SKM-1 (cell line): Measurements from ENCODE around the gene TSPO2.
"Not testable (repeated sequence)": the region's sequence is repeated elsewhere in the genome, so short reads cannot be mapped to it uniquely, and the experiment has no call there.

ENCODE experiments used
- DNase-seq: peaks from one replicate; lab custom pipeline; 2025; ENCODE audit not compliant: unreplicated experiment; lab: John Stamatoyannopoulos, UW

The TSPO2 gene, protein sequence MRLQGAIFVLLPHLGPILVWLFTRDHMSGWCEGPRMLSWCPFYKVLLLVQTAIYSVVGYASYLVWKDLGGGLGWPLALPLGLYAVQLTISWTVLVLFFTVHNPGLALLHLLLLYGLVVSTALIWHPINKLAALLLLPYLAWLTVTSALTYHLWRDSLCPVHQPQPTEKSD

DNA sequence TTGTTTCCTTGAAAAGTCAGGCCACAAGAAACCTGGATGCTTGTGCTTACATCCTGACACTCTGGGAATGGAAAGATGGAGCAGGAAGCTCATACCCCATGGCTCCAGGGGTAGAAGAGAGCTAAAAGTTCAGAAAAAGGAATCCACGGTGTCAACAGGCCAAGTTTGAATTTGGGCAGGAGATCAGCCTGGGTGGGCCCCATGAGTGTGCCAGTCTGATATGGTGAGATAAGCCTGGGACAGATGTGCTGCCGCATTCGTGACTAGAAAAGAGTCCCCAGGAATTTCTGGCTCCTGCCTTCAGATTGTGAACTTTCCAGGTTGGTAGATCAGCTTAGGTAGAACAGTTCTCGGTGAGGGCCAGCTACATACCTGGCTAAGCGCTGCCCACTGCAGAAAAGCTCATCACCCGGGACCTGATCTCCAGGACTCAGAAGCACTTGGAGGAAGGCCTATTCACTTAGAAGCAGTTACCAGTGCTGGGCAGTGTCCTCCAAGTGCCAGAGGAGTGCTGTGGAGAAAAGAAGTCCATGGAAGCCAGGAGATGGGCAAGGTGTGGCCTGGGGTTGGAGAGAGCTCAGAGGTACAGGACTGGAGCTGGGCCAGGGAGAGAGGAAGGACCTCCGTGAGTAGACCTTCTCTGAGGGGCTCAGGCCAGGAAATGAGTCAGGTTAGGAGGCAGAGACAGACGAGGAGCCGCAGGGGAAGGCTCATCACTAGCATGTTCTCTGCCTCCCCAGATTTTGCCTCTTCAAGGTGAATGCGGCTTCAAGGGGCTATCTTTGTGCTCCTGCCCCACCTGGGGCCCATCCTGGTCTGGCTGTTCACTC is at the start of gene TSPO2:
Gene TSPO2, plus strand, starts transcription at position 242 of the 830 bp plus-strand sequence. Its CDS starts 519 bp downstream, at position 761.
- no peak for DNase-seq

DNA sequence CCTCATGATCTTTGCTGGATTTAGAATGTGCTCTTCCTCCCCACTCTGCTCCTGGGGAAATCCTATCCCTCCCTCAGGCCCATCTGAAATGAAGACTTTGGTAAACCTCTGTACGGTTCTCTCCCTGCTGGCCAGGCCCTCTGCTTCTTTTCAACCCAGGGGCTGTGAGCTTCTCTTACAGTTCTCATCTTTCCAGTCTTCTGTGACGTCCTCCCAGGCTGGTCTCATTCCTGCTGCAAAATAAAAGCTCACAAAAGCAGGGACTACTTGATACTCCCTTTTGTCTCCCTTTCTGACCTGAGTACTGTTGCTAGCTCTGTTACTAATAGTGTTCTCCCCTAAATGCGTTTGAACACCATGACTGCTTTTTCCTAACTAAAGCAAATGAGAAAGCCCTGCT is 49.5 kb upstream of the TSPO2 start:
- DNase-seq, result no peak

DNA sequence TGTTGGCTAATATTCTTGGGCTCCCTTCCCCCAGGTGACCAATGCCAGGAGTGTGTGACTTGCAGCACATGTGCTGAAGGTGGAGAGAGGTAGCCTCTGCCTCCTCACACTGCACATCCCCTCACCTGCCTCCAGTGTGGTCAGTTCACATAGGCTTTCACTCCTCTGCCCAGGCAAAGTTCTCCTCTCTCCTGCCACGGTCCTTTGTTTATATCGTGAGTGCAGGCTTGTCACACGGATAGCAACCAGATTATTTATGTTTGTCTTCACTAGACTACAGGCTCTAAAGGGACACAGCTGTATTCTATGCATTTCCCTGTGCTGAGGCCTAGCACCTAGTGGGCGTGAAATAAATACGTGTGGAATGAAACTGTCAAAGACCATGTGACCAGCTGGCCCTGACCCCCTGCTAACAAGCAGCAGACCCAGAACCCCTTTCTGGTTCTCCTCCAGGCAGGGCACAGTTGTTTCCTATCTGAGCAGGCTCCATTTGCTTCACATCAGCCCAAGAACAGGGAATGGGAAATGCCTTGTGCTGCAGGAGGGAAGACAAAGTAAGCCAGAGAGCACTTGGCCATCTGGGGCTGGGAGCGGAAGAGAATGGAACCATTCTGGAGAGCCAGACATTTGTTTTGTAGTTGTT is 45.6 kb upstream of the TSPO2 start:
- DNase-seq, result no peak

DNA sequence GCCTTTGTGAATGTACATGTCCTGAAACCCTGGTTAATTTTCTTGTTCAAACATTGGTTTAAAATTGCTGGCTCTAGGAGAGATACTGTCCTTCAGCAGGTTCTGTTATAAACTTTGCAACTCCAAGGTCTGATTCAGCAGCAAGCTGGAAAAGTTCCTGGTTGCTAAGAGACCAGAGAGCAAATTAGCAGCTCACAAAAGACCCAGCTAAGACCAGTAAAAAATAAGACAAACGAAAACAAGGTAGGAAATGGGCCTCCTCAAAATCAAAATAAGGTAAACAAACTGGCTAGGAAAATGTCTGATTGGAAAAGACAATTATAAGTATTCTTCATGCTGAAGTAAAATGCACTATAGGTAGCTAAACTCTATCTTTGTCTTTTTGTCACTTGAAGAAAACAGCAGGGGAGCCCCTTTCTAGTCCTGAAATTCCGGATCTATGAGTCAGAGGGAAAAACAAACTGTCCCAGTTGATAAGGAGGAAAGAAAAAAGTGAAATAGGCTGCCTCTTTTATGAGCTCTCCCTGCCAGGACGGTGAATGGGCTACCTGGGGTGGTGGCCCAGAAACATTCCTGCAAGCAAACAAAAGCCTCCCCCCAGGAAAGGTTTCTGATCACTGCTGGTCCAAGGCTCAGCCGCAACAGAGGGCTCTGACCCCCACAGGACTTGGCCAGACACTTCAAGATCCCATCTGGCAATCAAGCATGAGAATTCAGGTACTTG is 44.9 kb upstream of the TSPO2 start:
- no peak for DNase-seq

DNA sequence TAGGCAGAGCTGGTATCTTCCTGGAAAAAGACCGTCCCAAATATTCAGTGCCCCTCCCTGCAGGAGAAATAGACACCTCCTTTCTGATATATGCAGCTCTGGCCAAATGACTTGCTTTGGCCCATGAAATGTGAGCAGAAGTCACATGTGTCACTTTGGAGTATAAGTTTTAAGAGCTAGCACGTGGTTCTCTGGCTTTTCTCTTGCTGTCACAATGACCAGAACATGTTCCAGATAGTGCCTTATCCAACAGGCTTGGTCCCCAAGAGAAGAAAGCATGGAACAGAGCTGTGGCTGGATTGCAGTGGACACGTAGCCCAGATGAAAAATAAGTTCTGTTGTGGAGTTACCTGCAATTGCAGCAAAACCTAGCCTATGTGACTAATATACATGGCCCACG is 43.6 kb upstream of the TSPO2 start:
- DNase-seq, result no peak

DNA sequence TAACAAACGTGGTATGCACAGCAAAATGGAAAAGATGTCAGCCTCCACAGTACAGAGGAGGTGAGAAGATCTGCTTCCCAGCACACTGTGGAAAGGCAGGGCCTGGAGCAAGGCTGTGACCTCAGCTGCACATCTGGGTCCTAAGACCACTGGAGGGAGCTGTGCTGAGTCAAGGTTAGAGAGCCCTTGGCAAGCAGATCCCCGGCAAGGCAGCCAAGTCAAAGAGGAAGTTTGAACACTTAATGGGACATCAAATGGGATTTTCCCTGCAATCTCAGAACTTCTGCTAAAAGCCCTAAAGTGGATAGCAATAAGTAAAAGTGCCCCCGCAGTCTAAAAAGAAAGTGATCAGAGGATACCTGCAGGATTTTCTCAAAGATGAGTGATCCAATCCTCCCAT is 42.7 kb upstream of the TSPO2 start:
- DNase-seq, result peak; percentile 84

DNA sequence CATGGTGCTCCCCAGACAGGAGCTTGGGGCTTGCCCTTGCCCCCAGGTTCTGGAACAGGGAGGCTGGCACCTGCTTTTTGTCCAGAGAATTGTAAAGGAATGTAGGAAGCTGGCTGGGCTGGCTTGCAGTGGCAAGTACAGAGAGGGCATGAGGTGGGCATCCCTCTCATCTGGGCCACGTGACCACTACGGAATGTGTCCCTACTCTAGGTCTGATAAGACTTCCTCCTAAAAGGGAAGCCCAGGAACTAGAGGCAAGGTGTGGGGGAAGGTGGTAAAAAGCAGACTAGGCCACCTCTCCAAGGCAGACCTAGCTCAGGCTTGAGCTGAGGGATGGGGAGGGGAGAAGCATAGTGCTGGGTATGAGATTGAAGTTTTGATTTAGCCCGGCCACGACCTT is 42.0 kb upstream of the TSPO2 start:
- no peak for DNase-seq

DNA sequence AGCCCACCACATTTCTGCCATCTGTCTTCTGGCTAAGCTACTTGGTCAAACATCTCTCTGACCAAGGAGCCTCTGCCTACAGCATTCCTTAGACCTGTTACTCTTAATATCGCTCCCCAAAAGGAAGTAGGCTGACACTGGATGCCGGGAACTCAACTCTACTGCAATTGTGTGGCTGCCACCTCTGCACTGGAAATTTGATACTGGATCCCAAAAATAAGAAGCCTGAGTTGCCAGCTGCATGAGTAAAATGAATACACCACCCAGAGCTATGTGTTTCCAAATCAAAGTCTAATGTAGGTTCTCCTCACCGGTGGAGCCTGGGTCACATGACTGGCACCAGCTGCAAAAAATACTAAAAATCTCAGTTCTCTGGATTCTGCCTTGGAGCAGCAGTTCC is 40.1 kb upstream of the TSPO2 start:
- no peak for DNase-seq

DNA sequence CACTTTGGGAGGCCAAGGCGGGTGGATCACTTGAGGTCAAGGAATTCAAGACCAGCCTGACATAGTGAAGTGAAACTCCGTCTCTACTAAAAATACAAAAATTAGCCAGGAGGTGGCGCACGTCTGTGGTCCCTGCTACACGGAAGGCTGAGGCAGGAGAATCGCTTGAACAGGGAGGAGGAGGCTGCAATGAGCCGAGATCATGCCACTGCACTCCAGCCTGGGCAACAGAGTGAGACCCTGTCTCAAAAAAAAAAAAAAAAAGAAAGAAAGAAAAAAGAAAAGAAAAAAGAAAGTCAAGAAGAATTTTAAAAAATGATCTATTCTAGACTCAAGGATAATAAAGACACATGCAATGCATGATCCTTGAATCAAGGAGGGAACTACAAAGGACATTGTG is 36.0 kb upstream of the TSPO2 start:
- DNase-seq, result peak; percentile 40

DNA sequence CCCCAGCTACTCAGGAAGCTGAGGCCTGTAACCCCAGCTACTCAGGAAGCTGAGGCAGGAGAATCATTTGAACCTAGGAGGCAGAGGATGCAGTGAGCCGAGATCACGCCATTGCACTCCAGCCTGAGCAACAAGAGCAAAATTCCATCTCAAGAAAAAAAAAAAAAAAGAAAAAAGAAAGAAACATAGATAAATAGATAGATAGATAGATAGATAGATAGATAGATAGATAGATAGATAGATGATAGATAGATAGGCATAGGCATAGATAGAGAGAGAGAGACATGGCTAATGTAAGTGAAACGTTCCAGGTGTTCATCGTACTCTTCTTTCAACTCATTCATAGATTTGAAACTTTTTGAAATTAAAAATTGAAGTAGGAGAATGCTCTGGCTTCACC is 35.3 kb upstream of the TSPO2 start:
- DNase-seq, result not testable (repeated sequence)

DNA sequence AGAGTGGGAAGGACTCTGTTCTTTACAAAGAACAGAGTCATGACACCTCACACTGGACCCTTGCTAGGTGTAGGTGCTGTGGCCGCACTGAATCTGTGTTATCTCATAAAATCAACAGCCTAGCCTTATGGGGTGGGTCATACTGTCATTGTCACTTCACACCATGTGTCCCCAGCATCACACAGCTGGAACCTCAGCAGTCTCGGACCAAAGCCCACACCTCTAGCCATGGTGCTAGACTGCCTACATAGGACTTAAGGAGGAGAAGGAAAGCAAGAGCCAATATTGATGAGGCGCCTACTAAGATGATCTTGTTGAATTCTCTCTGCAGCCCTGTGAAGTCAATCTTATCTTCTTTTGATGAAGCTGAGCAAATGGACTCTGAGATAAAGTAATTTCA is 34.3 kb upstream of the TSPO2 start:
- DNase-seq, result no peak

DNA sequence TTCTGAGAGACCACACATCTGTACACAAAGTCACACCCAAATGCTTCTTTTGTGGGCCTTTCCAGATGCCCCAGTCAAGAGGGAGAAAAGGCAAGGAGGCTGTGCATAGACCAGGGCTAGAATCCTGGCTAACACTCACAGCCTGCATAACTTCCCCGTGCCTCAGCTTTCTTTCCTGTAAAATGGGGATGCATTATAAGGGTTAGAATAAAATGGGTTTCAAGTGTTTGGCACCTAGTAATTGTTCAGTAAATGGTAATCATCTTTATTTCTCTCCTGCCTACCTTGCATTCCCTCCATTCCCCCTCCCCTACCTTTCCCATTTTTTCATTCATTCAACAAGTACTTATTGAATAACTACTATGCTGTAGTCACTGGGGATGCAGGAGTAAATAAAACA is 32.6 kb upstream of the TSPO2 start:
- no peak for DNase-seq

DNA sequence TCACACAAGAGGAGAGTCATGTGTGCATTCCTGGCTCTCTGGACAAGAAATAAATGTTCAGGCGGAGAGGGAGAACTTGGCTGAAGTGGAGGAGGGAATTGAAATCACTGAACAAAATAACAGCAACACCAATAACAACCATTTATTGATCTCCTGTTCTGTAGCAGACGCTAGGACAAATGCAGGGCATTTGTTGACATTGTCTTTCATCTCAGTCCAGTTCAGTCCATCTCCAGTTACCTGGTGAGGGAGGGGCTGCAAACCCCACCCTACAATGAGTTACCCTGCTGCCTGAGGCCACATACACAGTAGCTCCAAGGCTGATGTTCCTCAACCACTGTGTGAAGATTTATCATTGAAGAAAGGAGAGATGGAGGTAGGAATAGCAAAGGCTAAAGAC is 30.6 kb upstream of the TSPO2 start:
- DNase-seq, result no peak

DNA sequence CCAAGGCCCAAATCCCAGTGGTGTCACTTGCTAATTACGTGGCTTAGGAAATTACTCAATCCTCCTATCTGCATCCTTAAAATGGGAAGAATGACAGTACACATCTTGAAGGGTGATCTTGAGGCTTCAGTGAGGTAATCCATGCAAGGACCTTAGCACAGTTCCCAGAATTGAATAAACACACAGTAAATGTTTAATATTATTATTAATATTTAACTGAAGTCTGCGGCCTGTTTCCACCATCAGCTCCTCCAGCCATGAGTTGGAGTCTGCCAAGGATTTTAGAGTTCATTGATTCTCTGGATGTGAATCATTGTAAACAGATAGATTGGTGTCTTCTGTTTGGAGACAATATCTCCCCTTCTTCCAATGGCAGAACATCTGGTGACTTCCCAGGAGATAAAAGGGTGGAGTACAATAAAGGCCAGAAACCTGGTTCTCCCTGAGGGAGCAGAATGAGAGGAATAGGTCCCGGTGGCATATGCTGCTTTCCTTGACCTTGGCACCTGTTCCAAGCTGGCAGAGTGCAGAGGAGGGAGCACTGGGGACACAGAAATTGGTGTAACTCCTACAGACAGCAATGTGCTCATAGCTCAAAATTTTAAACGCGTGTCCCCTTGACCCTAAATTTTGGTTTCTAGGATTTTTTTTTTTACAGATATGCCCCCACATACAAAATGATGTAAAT is 28.7 kb upstream of the TSPO2 start:
- DNase-seq, result no peak

DNA sequence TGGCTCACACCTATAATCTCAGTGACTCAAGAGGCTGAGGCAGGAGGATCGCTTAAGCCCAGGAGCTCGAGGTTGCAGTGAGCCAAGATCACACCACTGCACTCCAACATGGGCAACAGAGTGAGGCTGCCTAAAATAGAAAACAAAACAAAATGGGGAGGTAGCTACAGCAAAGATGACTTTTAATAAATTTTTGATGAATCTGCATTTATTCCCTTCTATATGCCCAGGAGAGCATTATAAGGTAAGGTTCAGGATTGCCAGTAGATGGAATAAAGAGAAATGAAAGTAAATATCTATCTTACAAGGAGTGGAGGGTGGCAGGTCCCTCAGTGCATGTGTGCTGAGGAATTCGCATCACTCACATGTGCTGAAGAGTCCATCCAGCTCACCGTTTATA is 27.5 kb upstream of the TSPO2 start:
- DNase-seq, result no peak

DNA sequence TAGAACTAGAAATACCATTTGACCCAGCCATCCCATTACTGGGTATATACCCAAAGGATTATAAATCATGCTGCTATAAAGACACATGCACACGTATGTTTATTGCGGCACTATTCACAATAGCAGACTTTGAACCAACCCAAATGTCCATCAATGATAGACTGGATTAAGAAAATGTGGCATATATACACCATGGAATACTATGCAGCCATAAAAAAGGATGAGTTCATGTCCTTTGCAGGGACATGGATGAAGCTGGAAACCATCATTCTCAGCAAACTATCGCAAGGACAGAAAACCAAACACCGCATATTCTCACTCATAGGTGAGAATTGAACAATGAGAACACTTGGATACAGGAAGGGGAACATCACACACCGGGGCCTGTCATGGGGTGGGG is 26.4 kb upstream of the TSPO2 start:
- not testable (repeated sequence) for DNase-seq

DNA sequence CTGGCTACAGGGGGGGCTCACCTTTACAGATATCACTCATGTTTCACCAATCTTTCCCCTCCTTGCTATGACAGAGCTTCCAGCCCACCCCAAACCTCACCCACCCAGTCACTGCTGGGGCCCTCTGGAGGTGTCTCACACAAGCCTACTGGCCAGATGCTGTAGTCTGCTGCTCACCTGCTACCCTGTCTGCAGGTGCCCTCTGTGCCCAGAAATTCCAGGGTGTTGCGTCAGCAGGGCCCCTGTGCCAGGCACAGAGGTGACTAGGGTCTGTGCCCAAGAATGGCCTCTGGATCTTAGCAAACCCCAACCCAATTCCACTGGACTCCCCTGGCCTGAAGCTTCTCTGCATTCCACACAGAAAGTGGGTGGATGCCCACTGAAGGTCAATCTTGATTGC is 24.6 kb upstream of the TSPO2 start:
- no peak for DNase-seq

DNA sequence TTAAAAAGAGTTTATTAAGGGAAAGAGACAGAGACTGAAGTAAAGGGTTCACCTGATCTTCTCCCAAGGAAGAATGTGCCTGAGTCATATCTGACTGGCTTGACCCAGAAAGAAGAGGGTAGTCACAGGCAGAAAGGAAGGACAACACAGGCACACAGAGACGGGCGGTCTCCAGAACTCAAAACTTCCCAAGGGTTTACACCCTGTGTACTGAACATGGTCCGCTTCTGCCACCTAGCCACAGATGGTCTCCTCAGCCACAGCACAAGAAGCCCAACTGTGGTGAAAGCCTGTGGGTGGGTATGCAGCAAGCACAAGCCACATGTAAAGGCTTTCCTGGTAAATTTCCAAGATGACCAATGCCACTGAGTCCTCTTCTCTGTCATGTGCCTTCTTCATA is 20.4 kb upstream of the TSPO2 start:
- DNase-seq, result no peak

DNA sequence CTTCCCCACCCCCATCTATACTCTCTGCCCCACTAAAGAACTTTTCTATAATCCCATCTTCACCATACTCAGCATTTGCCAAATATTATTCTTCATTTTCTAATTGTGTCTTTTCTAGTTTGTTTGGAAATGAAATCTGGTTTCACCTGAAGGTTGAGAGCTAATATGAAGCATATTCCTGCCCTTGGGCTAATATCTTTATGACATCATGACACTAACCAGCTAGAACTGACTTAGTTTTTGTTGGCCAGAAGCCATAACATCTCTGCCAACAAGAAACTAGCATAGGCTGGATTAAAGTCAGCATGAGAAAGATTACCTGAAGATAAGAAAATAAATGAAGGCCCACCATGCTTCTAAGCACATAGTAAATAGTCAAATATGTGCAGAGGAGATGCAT is 20.0 kb upstream of the TSPO2 start:
- DNase-seq, result no peak

DNA sequence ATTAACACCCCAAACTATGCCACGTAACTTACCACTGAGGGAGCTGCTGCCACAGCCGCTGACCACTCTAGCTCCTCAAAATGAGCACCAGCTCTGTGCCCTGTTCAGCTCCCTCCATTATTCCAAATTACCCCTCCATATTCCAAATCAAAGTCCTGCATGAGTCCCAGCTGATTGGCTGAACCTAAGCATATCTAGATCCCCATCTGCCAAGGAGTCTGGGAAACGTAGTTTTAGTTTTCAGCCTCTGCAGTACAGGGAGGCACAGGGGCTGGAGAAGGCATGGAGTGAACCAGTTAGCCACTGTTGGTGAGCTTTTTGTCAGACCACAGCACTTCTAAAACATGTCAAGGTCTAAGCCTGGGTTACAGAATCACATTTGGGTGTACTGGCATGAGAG is 19.2 kb upstream of the TSPO2 start:
- no peak for DNase-seq

DNA sequence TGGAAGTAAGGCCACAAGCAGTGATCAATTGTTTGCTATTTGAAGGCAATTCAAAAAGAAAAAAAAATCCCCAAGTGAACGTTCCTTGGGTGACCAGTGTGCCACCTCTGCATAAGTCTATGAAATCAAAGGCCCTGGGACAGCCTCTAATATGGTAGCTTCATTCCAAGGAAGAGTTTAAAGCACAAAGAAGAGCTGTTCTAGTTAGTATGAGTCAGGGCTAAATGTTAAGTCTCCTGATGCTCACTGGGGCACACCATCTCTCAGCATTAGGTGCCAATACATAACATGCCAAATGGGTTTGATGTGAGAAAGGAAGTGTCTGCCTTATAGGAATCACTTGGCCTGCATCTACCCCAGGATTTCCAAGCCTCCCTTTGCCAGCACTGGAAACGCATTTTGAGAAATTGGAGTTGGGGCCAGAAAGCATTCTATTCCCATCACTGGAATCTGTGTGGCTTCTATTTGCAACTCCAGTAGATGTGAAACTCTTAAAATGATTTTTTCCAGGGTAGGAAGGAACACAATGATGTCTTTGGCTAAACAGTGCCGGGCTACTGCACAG is 16.2 kb upstream of the TSPO2 start:
- no peak for DNase-seq
